IPS-15b (cell line): ENCODE data around the gene FMNL2.

Experiments used
- H3K27me3 ChIP-seq: one replicate; pipeline ENCODE4 v1.6.1; 2013; ENCODE audit warnings: low read length; ENCODE audit not compliant: control insufficient read depth, insufficient read depth
- H3K36me3 ChIP-seq: one replicate; pipeline ENCODE4 v1.6.1; 2013; ENCODE audit warnings: low read length; ENCODE audit not compliant: control insufficient read depth, insufficient read depth
- H3K4me1 ChIP-seq: one replicate; pipeline ENCODE4 v1.6.1; 2013; ENCODE audit warnings: mild to moderate bottlenecking, low read length; ENCODE audit not compliant: control insufficient read depth, insufficient read depth
- H3K4me3 ChIP-seq: one replicate; pipeline ENCODE4 v1.5.1; 2013; ENCODE audit warnings: low read depth, low read length
- H3K9ac ChIP-seq: one replicate; pipeline ENCODE4 v1.6.1; 2013; ENCODE audit warnings: low read depth, mild to moderate bottlenecking, low read length
- H3K9me3 ChIP-seq: one replicate; pipeline ENCODE4 v1.6.1; 2013; ENCODE audit warnings: mild to moderate bottlenecking, low read length; ENCODE audit not compliant: control insufficient read depth, insufficient read depth

Gene FMNL2

DNA sequence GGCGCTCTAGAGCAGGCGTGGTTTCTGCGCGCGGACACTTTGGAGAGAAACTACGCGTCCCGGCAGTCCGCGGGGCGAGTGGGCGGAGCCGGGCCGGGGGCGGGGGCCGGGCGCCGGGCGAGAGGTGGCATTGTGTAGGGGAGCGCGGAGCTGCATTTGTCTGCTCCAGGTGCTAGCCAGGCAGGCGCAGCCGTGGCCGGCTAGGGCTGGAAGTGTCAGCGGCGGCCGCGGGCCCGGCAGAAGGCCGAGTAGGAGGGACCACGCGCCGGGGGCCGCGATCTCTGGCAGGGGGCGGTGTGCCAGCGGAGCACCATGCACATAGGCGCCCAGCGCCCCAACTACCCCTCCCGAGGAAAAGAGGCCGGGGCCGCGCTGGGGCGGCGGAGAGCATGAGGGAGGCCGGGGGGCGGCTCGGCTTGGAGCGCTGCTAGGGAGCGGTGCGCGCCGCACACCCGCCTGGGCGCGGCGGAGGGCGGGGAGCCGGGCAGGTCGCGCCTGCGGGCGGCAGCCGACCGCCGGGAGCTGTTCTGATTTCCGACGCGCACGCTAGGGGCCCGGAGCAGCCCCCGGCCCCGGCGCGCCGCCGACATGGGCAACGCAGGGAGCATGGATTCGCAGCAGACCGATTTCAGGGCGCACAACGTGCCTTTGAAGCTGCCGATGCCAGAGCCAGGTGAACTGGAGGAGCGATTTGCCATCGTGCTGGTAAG, at the start of gene FMNL2:
FMNL2 (plus strand) TSS at position 159 of the 710 bp plus-strand sequence.
- peaks cover 4% of the 10 kb centered on the region for H3K27me3 ChIP-seq
- no peaks in the 10 kb centered on the region for H3K36me3 ChIP-seq
- H3K4me1 ChIP-seq: peaks cover 11% of the 10 kb centered on the region
- peak within 1 kb of the TSS; percentile 87 for H3K4me3 ChIP-seq
- peak within 1 kb of the TSS; percentile 63 for H3K9ac ChIP-seq
- H3K9me3 ChIP-seq: no peaks in the 10 kb centered on the region

- H3K4me1 ChIP-seq: no peaks in the 10 kb centered on the region
- H3K36me3 ChIP-seq: no peaks in the 10 kb centered on the region
- no peak overlapping the region for H3K9ac ChIP-seq
- H3K9me3 ChIP-seq: no peaks in the 10 kb centered on the region
- H3K4me3 ChIP-seq: no peak overlapping the region
- no peaks in the 10 kb centered on the region for H3K27me3 ChIP-seq
These were observed 42.0 kb upstream of the FMNL2 start for GRCh38 chr2:152292991-152293390.

DNA sequence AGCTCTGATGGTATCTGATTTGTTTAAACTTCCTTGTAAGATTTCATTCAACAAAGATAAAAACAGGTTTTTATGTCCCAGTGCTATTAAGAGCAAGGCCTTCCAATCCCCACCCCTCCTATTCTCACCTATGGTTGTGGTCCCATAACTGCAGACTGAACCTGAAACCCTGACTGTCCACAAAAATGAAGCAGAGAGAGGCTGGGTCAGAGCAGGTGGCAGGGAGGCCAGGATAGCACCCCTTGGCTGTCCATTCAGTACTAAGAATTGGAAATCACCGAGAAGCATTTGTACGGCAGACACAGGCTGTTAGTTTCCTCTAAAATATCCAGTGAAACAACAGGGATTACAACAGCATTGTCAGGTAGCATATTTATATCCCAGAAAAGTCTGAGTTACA, 37.3 kb upstream of the FMNL2 start:
- Histone ChIP-seq H3K4me1 (no peaks in the 10 kb centered on the region), H3K36me3 (no peaks in the 10 kb centered on the region), H3K27me3 (no peaks in the 10 kb centered on the region), H3K9ac (no peak overlapping the region), H3K9me3 (no peaks in the 10 kb centered on the region), H3K4me3 (no peak overlapping the region)

- H3K36me3 ChIP-seq: no peaks in the 10 kb centered on the region
- H3K27me3 ChIP-seq: no peaks in the 10 kb centered on the region
- H3K9me3 ChIP-seq: no peaks in the 10 kb centered on the region
- H3K4me3 ChIP-seq: no peak overlapping the region
- H3K9ac ChIP-seq: no peak overlapping the region
- no peaks in the 10 kb centered on the region for H3K4me1 ChIP-seq
These were observed 36.2 kb upstream of the FMNL2 start for GRCh38 chr2:152298754-152299153.

- H3K36me3 ChIP-seq: no peaks in the 10 kb centered on the region
- H3K9me3 ChIP-seq: no peaks in the 10 kb centered on the region
- no peaks in the 10 kb centered on the region for H3K4me1 ChIP-seq
- no peak overlapping the region for H3K4me3 ChIP-seq
- H3K27me3 ChIP-seq: no peaks in the 10 kb centered on the region
- no peak overlapping the region for H3K9ac ChIP-seq
These were observed 33.8 kb upstream of the FMNL2 start for GRCh38 chr2:152301131-152301530.

- no peak overlapping the region for H3K9ac ChIP-seq
- H3K27me3 ChIP-seq: no peaks in the 10 kb centered on the region
- no peaks in the 10 kb centered on the region for H3K36me3 ChIP-seq
- no peaks in the 10 kb centered on the region for H3K9me3 ChIP-seq
- H3K4me3 ChIP-seq: no peak overlapping the region
- no peaks in the 10 kb centered on the region for H3K4me1 ChIP-seq
These were observed 31.0 kb upstream of the FMNL2 start for GRCh38 chr2:152303951-152304350.

GRCh38 chr2:152304836-152305235, 30.1 kb upstream of the FMNL2 start:
- no peak overlapping the region for H3K9ac ChIP-seq
- no peaks in the 10 kb centered on the region for H3K4me1 ChIP-seq
- no peak overlapping the region for H3K4me3 ChIP-seq
- no peaks in the 10 kb centered on the region for H3K27me3 ChIP-seq
- H3K9me3 ChIP-seq: no peaks in the 10 kb centered on the region
- no peaks in the 10 kb centered on the region for H3K36me3 ChIP-seq

GRCh38 chr2:152307863-152308262, 27.1 kb upstream of the FMNL2 start:
- no peak overlapping the region for H3K4me3 ChIP-seq
- no peaks in the 10 kb centered on the region for H3K9me3 ChIP-seq
- H3K9ac ChIP-seq: no peak overlapping the region
- no peaks in the 10 kb centered on the region for H3K36me3 ChIP-seq
- H3K27me3 ChIP-seq: no peaks in the 10 kb centered on the region
- H3K4me1 ChIP-seq: no peaks in the 10 kb centered on the region

DNA sequence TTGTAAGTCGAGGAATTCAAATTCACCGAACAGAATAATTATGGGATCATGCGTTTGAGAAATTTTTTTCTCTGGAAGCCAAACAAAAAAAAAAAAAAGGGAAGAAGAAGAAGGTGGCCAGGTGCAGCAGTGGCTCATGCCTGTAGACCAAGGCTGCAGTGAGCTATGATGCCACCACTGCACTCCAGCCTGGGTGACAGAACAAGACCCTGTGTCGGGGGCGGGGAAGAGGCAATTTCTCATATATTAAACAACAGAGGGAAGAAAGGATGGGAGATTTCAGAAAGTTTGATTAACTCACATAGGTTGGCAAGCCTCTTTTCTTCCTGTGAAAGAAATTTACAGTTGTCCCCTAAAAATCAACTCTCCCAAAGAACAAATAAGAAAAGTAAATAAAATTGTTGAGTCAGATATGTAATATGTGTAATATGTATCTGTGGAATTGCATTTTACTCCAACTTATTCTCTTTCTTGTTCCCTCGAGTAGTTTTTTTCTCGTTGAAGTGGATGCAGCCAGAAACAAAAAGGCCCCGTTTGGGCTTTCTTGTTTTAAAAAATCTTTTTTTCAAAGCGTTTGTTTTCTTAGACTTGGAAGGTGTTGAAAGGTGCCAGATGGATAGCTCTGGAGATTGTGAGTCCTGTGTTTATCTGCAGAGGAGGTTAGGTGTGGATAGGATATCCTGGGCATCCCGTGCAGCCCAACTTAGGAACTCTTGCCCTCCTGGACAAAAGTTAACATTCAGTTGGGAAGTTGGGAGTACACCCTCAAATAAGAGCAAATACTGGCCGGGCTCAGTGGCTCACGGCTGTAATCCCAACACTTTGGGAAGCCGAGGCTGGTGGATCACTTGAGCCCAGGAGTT, 25.4 kb upstream of the FMNL2 start:
- Histone ChIP-seq H3K4me1 (no peaks in the 10 kb centered on the region), H3K9me3 (no peaks in the 10 kb centered on the region), H3K4me3 (no peak overlapping the region), H3K27me3 (no peaks in the 10 kb centered on the region), H3K9ac (no peak overlapping the region), H3K36me3 (no peaks in the 10 kb centered on the region)

DNA sequence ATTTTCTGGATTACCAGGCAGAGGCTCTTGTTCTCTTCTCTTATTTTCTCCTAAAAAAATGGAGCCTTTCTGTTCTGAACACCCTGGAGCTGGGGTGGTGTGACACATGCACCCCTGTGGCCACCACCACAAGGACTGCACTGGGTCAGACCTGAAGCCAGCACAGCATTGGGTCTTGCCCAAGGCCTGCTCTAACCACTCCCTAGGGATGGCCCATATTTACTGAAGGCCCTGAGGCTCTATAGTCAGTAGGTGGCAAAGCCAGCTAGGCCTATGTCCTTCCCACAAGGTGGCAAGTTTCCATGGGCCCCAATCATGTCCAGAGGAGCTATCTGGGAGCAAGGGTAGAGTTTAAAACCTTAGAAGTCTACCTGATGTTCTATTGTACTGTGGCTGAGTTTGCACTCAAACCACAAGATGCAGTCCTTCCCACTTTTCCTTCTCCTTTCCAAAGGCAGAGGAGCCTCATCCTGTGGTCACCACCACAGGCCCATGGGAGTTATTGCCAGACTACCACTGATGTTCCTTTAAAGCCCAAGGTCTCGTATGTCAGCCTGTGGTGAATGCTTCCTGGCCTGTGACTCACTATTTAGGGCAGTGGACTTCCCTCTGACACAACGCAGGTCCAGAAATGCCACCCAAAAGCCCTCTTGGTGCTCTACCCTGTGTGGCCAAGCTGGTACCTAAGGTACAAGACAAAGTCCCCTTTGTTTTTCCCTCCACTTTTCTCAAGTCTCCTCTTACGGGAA, 15.0 kb upstream of the FMNL2 start:
- no peaks in the 10 kb centered on the region for H3K36me3 ChIP-seq
- no peak overlapping the region for H3K4me3 ChIP-seq
- H3K9me3 ChIP-seq: no peaks in the 10 kb centered on the region
- H3K27me3 ChIP-seq: no peaks in the 10 kb centered on the region
- no peaks in the 10 kb centered on the region for H3K4me1 ChIP-seq
- no peak overlapping the region for H3K9ac ChIP-seq

DNA sequence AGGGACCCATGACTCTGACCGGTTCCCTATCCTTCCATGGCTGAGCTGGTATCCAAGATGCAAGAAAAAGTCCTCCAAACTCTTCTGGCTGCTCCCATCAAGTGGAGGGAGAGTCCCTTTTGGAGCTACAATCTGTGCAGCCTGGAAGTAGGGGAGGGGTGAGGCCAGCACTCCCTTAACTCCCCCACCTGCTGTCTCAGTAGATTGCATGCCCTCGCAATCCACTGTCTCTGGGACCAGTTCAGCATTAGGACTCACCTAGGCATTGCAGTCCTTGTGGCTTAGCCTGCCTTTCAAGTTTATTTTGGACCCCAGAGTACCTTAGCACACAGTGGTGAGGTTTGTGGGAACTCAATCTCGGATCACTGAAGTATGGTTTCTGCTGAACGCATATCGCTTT, 14.2 kb upstream of the FMNL2 start:
- Histone ChIP-seq H3K27me3 (no peaks in the 10 kb centered on the region), H3K4me1 (no peaks in the 10 kb centered on the region), H3K9ac (no peak overlapping the region), H3K4me3 (no peak overlapping the region), H3K36me3 (no peaks in the 10 kb centered on the region), H3K9me3 (no peaks in the 10 kb centered on the region)
